ENCODE results near the gene IRF1.
A peak's percentile ranks its signal among the peaks of the same experiment; 100 is the strongest.

Gene IRF1

DNA sequence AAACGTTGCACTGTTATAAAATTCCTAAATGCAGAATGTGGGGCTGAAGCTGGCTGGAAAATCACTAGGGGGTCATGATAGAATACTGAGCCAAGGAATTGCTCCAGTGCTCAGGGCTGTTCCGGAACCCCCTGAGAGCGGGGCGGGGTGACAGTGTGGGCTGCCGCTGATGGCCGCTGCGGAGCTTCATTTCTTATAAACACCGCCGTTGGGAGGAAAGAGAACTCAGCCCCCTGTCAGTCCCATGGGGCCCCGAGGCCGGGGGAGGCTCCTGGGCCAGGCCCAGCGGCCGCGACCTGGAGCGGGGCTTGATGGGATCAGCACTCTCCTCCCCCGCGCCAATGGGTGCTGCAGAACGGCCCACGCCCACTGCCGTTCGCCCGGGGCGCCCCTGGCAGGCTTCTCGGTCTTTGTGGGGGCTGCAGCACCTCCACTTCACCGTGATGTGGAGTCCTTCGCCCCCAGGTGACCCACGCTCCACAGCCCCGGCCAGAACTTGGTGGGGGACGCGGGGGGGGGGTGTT is 5.2 kb upstream of the IRF1 start:
- TF ChIP-seq, protein P1, sequence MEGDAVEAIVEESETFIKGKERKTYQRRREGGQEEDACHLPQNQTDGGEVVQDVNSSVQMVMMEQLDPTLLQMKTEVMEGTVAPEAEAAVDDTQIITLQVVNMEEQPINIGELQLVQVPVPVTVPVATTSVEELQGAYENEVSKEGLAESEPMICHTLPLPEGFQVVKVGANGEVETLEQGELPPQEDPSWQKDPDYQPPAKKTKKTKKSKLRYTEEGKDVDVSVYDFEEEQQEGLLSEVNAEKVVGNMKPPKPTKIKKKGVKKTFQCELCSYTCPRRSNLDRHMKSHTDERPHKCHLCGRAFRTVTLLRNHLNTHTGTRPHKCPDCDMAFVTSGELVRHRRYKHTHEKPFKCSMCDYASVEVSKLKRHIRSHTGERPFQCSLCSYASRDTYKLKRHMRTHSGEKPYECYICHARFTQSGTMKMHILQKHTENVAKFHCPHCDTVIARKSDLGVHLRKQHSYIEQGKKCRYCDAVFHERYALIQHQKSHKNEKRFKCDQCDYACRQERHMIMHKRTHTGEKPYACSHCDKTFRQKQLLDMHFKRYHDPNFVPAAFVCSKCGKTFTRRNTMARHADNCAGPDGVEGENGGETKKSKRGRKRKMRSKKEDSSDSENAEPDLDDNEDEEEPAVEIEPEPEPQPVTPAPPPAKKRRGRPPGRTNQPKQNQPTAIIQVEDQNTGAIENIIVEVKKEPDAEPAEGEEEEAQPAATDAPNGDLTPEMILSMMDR (IDR thresholded peaks at IDR 0.05) = no peak
- H3K27ac ChIP-seq = peak overlapping the region; percentile 100
- peak overlapping the region; percentile 71 to 86 for H3K4me3 ChIP-seq (ENCODE audit: low read depth in 1 of 2, low read length in 1 of 2)
- peaks cover 69 to 77% of the 10 kb centered on the region in 2 experiments for H3K4me1 ChIP-seq (ENCODE audit: control insufficient read depth in 1 of 2, insufficient read depth in 1 of 2, low read depth in 1 of 2, low read length in 1 of 2)
- H3K36me3 ChIP-seq = no peaks in the 10 kb centered on the region
- H3K9me3 ChIP-seq = no peaks in the 10 kb centered on the region
- no peaks in the 10 kb centered on the region for H3K27me3 ChIP-seq

DNA sequence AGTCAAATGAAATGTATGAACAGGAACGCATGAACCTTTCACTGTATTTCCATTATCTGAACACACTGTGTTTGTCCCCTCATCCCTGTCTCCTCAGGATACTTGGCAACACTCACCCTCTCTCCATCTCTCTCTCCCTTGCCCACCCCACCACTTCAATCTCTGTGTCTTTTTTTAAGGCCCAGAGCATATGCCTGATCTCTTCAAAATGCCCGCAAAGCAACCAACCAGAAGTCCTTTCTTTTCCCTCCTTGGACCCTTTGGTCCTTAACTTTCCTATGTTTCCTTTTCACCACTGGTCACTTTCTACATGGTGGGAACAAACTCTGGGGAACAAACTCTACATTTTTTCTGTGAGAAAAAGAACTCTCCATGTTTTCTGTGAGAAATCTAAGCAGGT is 3.2 kb upstream of the IRF1 start:
- no peak overlapping the region for H3K4me3 ChIP-seq (ENCODE audit: low read depth in 1 of 2, low read length in 1 of 2)
- peak overlapping the region; percentile 100 for H3K27ac ChIP-seq
- no peaks in the 10 kb centered on the region for H3K9me3 ChIP-seq
- no peaks in the 10 kb centered on the region for H3K27me3 ChIP-seq
- H3K36me3 ChIP-seq = peaks cover 9% of the 10 kb centered on the region
- TF ChIP-seq, protein P1 (IDR thresholded peaks at IDR 0.05) = no peak
- peaks cover 69 to 78% of the 10 kb centered on the region in 2 experiments for H3K4me1 ChIP-seq (ENCODE audit: control insufficient read depth in 1 of 2, insufficient read depth in 1 of 2, low read depth in 1 of 2, low read length in 1 of 2)

DNA sequence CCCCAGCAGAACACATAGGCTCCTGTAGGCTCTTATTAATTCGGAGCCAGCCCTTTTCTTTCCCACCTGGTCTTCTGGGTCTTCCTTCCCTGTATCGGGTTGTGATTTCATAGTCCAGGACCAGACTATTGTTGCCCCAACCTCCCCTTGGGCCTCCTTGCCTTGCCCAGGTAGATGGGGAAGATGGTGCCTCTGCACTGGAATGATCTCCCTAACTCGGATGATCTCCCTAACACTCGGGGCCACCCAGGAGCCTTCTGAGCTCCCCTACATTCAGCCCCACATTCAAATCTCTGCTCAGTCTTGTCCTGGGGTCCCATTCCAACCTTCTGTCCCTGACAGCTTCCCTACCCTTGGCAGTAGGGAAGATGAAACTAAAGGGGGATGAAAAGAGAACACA is 2.7 kb upstream of the IRF1 start:
- TF ChIP-seq, protein P1 (IDR thresholded peaks at IDR 0.05) = no peak
- Histone ChIP-seq H3K9me3 (no peaks in the 10 kb centered on the region), H3K4me3 (ENCODE audit: low read depth in 1 of 2, low read length in 1 of 2) (no peak overlapping the region), H3K4me1 (ENCODE audit: control insufficient read depth in 1 of 2, insufficient read depth in 1 of 2, low read depth in 1 of 2, low read length in 1 of 2) (peaks cover 74 to 81% of the 10 kb centered on the region in 2 experiments), H3K27ac (peak overlapping the region; percentile 100), H3K27me3 (no peaks in the 10 kb centered on the region), H3K36me3 (peaks cover 15% of the 10 kb centered on the region)

DNA sequence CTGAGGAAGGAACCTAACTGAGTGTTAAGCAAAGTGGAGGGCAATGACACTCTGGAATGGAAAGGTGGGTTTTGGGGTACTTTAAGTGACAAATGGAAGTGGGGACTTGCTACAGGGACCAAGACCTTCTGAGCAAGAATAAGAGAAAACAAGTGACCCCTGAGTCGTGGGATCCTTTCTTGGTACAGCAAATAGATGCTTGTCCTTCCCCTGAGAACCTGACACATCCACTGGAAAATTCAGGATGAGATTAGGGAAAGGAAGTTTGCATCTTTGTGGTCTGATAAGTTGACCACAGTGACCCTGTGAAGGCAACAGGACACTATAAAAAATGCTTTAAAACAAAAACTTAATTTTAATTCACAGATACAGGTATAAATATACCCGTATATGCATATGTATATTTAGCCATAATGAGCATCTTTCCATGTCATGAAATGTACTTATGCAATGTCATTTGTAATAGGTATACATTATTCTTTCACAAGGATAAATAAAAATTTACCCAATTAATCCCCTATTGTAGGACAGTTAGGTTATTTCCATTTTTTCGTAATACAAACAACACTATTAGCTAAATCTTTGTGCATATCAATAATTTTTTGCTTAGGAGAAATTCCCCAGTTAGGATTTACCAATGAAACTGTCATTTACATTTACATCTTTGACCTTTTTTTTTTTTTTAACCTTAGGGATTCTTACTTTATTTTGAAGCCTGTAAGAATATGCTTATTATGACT is 2.0 kb upstream of the IRF1 start:
- Histone ChIP-seq H3K9me3 (no peaks in the 10 kb centered on the region), H3K4me3 (ENCODE audit: low read depth in 1 of 2, low read length in 1 of 2) (peak overlapping the region; percentile 99), H3K4me1 (ENCODE audit: control insufficient read depth in 1 of 2, insufficient read depth in 1 of 2, low read depth in 1 of 2, low read length in 1 of 2) (peaks cover 74 to 81% of the 10 kb centered on the region in 2 experiments), H3K27me3 (no peaks in the 10 kb centered on the region), H3K36me3 (peaks cover 22% of the 10 kb centered on the region), H3K27ac (peak overlapping the region; percentile 100)
- TF ChIP-seq, protein P1 (IDR thresholded peaks at IDR 0.05) = no peak

DNA sequence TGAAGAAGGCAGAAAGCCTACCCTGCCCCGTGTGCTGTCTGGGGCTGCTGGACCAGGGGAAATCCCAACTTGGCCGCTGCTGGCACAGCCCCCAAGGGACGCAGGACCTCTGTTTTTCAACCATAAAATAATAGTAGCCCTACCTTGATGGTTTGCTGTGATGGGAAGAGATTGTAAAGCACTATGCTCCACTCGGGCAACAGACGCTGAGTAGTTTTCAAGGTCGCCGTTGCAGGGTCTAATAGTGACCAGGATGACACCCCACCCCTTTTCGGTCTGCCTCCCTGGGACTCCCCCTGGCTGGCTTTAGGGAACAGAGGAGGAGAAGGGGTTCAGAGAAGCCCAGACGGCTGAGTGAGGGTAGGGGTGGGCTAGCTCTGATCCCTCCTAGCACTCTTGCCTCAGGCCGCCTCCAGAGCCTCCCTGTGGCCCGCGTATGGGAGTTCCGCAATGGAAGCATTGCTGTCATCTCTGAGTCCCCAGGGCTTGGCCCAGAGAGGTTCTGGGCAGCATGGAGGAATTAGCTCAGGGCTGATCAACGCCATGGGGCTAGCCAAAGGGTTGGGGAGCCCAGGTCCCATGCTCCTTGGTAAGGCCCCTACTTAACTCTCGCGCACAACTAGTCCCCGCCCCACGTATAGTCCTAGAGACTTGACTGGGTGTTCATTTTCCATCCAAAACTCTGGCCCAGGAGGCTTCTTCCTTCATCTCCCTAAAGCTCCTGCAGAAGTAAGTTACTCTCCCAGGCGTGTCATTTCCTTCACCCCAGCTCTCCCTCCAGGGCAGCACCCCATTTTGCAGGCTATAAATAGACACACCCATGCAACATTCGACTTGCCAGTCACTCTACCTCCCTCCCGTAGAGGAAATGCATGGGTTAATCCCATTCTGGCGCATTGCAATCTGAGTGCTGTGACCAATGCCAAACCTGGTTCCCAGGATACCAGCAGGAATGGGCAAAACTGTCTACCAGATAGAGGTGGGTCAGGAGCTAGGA is 1.1 kb upstream of the IRF1 start:
- Histone ChIP-seq H3K36me3 (peaks cover 31% of the 10 kb centered on the region), H3K4me1 (ENCODE audit: control insufficient read depth in 1 of 2, insufficient read depth in 1 of 2, low read depth in 1 of 2, low read length in 1 of 2) (peaks cover 75 to 81% of the 10 kb centered on the region in 2 experiments), H3K9me3 (no peaks in the 10 kb centered on the region), H3K27me3 (no peaks in the 10 kb centered on the region), H3K27ac (peak overlapping the region; percentile 100), H3K4me3 (ENCODE audit: low read depth in 1 of 2, low read length in 1 of 2) (peak overlapping the region; percentile 99)
- TF ChIP-seq, protein P1 (IDR thresholded peaks at IDR 0.05) = no peak

Measured in neutrophil (primary cell).